H9 (cell line): ENCODE results near the gene FOXB2. TPM values are rescaled to one million over a fixed set of nuclear protein-coding genes. Genes with fewer than 3 reads are reported as not detected.

Experiments
- DNase-seq: peaks from one replicate; pipeline ENCODE4 v3.0.0-alpha.2; 2017
- H2AFZ ChIP-seq: one replicate; pipeline ENCODE4 v1.6.1; 2013; ENCODE audit warnings: mild to moderate bottlenecking, low read length, control low read depth, moderate library complexity
- H2AK5ac ChIP-seq: 2 replicates; pipeline ENCODE4 v1.6.1; 2013; ENCODE audit warnings: low read length, control low read depth, mixed read lengths; ENCODE audit not compliant: insufficient read length
- H2BK120ac ChIP-seq: one replicate; pipeline ENCODE4 v1.6.1; 2013; ENCODE audit warnings: low read depth, mild to moderate bottlenecking, low read length, control low read depth, inconsistent platforms; ENCODE audit not compliant: poor library complexity, severe bottlenecking
- H2BK12ac ChIP-seq: 2 replicates; pipeline ENCODE4 v1.6.1; 2013; ENCODE audit warnings: low read length, control low read depth, mixed read lengths, low read depth; ENCODE audit not compliant: insufficient read length
- H2BK15ac ChIP-seq: 2 replicates; pipeline ENCODE4 v1.6.1; 2013; ENCODE audit warnings: low read depth, low read length, control low read depth
- H2BK20ac ChIP-seq: one replicate; pipeline ENCODE4 v1.6.1; 2013; ENCODE audit warnings: low read depth, mild to moderate bottlenecking, low read length, control low read depth, inconsistent platforms; ENCODE audit not compliant: poor library complexity, severe bottlenecking
- H2BK5ac ChIP-seq: 2 replicates; pipeline ENCODE4 v1.6.1; 2013; ENCODE audit warnings: low read length, control low read depth, mixed read lengths; ENCODE audit not compliant: insufficient read length
- H3K14ac ChIP-seq: 2 replicates; pipeline ENCODE4 v1.6.1; 2013; ENCODE audit warnings: low read length, control low read depth; ENCODE audit not compliant: insufficient read depth
- H3K18ac ChIP-seq: 2 replicates; pipeline ENCODE4 v1.6.1; 2013; ENCODE audit warnings: low read depth, mild to moderate bottlenecking, mixed read lengths, low read length, control low read depth; ENCODE audit not compliant: insufficient read length
- H3K23ac ChIP-seq: 2 replicates; pipeline ENCODE4 v1.6.1; 2013; ENCODE audit warnings: low read length, control low read depth, mixed read lengths, low read depth; ENCODE audit not compliant: insufficient read length
- H3K23me2 ChIP-seq: 2 replicates; pipeline ENCODE4 v1.6.1; 2013; ENCODE audit warnings: low read depth, mild to moderate bottlenecking, mixed read lengths, low read length, control low read depth; ENCODE audit not compliant: insufficient read length, poor library complexity, severe bottlenecking
- H3K27ac ChIP-seq: 2 replicates; pipeline ENCODE4 v1.5.1; 2013; ENCODE audit warnings: low read length, control low read depth, mixed read lengths, low read depth; ENCODE audit not compliant: insufficient read length
- H3K27me3 ChIP-seq: 2 replicates; pipeline ENCODE4 v1.6.1; 2013; ENCODE audit warnings: low read length, control low read depth, inconsistent platforms; ENCODE audit not compliant: insufficient read depth
- H3K4ac ChIP-seq: 2 replicates; pipeline ENCODE4 v1.6.1; 2013; ENCODE audit warnings: low read depth, mild to moderate bottlenecking, control low read depth, inconsistent platforms, low read length, moderate library complexity
- H3K4me1 ChIP-seq: 2 replicates; pipeline ENCODE4 v1.6.1; 2013; ENCODE audit warnings: low read length, control low read depth, inconsistent platforms; ENCODE audit not compliant: insufficient read depth
- H3K4me2 ChIP-seq: 2 replicates; pipeline ENCODE4 v1.6.1; 2013; ENCODE audit warnings: low read length, control low read depth, mixed read lengths; ENCODE audit not compliant: insufficient read length, insufficient read depth
- H3K56ac ChIP-seq: 2 replicates; pipeline ENCODE4 v1.6.1; 2013; ENCODE audit warnings: low read depth, mild to moderate bottlenecking, mixed read lengths, low read length, control low read depth; ENCODE audit not compliant: insufficient read length
- H3K79me1 ChIP-seq: 2 replicates; pipeline ENCODE4 v1.6.1; 2013; ENCODE audit warnings: low read depth, mild to moderate bottlenecking, moderate library complexity, low read length, control low read depth, inconsistent platforms; ENCODE audit not compliant: insufficient read depth, poor library complexity, severe bottlenecking
- H3K79me2 ChIP-seq: 2 replicates; pipeline ENCODE4 v1.6.1; 2013; ENCODE audit warnings: low read length, control low read depth, inconsistent platforms; ENCODE audit not compliant: insufficient read depth
- H3K9ac ChIP-seq: 2 replicates; pipeline ENCODE4 v1.6.1; 2013; ENCODE audit warnings: low read length, control low read depth, mixed read lengths; ENCODE audit not compliant: insufficient read length; ENCODE audit errors: extremely low read depth
- H3K9me3 ChIP-seq: one replicate; pipeline ENCODE4 v1.6.1; 2013; ENCODE audit warnings: low read depth, low read length, inconsistent platforms; ENCODE audit not compliant: control insufficient read depth
- H3T11ph ChIP-seq: one replicate; pipeline ENCODE4 v1.6.1; 2013; ENCODE audit warnings: mild to moderate bottlenecking, low read length, control low read depth, inconsistent platforms
- H4K20me1 ChIP-seq: one replicate; pipeline ENCODE4 v1.6.1; 2013; ENCODE audit not compliant: control insufficient read depth, insufficient read length, insufficient read depth
- H4K5ac ChIP-seq: 2 replicates; pipeline ENCODE4 v1.6.1; 2013; ENCODE audit warnings: low read depth, mild to moderate bottlenecking, mixed read lengths, low read length, control low read depth; ENCODE audit not compliant: insufficient read length
- H4K8ac ChIP-seq: replicated peaks from 2 replicates; pipeline ENCODE4 v1.6.1; 2013; ENCODE audit warnings: low read length, control low read depth, mixed read lengths, low read depth; ENCODE audit not compliant: insufficient read length
- H4K91ac ChIP-seq: 2 replicates; pipeline ENCODE4 v1.6.1; 2013; ENCODE audit warnings: low read depth, mild to moderate bottlenecking, moderate library complexity, mixed read lengths, low read length, control low read depth; ENCODE audit not compliant: insufficient read length
- H3K27ac Mint-ChIP-seq, 3 experiments: 2 replicates in 2 of 3; 3 replicates in 1 of 3; pipeline ENCODE4 v1.8.0; 2020 to 2021; ENCODE audit warnings: mixed read lengths in 3 of 3, mild to moderate bottlenecking in 1 of 3, moderate library complexity in 1 of 3
- H3K27me3 Mint-ChIP-seq: 2 replicates; pipeline ENCODE4 v1.8.0; 2021; ENCODE audit warnings: low read depth, mild to moderate bottlenecking, moderate library complexity, mixed read lengths
- H3K36me3 Mint-ChIP-seq, 3 experiments: 2 replicates in 2 of 3; 3 replicates in 1 of 3; pipeline ENCODE4 v1.8.0; 2020 to 2021; ENCODE audit warnings: low read depth in 3 of 3, mixed read lengths in 3 of 3; ENCODE audit not compliant: insufficient read depth in 1 of 3
- H3K4me1 Mint-ChIP-seq, 2 experiments: 2 replicates each; pipeline ENCODE4 v1.8.0; 2020; ENCODE audit warnings: mixed read lengths in 2 of 2
- H3K4me3 Mint-ChIP-seq, 2 experiments: 2 replicates in 1 of 2; 3 replicates in 1 of 2; pipeline ENCODE4 v1.8.0; 2020 to 2021; ENCODE audit warnings: mild to moderate bottlenecking in 2 of 2, mixed read lengths in 2 of 2, moderate library complexity in 1 of 2
- H3K9me3 Mint-ChIP-seq, 2 experiments: 2 replicates in 1 of 2; 3 replicates in 1 of 2; pipeline ENCODE4 v1.8.0; 2020; ENCODE audit warnings: mild to moderate bottlenecking in 2 of 2, mixed read lengths in 2 of 2, moderate library complexity in 1 of 2
- CTCF ChIP-seq: fragments of 200-600 bp; sonication (generic); conservative IDR thresholded peaks from 3 replicates; pipeline ENCODE4 v1.8.0; 2021; ENCODE audit warnings: antibody characterized with exemption, mild to moderate bottlenecking
- WGBS: extraction: QIAGEN DNeasy Blood & Tissue Kit; methylation state at CpG from one replicate; pipeline ENCODE4 v1.1.7; 2013; ENCODE audit warnings: missing lambda C conversion rate, low lambda C conversion rate, mixed read lengths; ENCODE audit not compliant: insufficient read length; ENCODE audit errors: extremely low coverage; 5-methylcytosine and 5-hydroxymethylcytosine counted together
- total RNA-seq: library from RNA; stranded (reverse); gene quantifications from 2 replicates; pipeline ENCODE4 v1.2.1, GENCODE V29; 2021

FOXB2 gene
- total RNA-seq, 1 experiment from 2014 or later, result 7.8 TPM

GRCh38 chr9:77011973-77012821 is 7.3 kb upstream of the FOXB2 start:
- no peak overlapping the region for H2BK12ac ChIP-seq
- Mint-ChIP-seq H3K27ac (peak overlapping the region in 1 of 3 experiments; percentile 66; a peak in 2 of 7 replicates), H3K4me3 (peak overlapping the region; percentile 60 to 78), H3K36me3 (no peaks in the 10 kb centered on the region; a peak in 1 of 7 replicates), H3K4me1 (peaks cover 50 to 55% of the 10 kb centered on the region in 2 experiments), H3K27me3 (peaks cover 81% of the 10 kb centered on the region), H3K9me3 (no peaks in the 10 kb centered on the region; a peak in 1 of 5 replicates)
- H4K5ac ChIP-seq, result no peak overlapping the region
- no peak overlapping the region for H3K23ac ChIP-seq
- peaks cover 5% of the 10 kb centered on the region; the same call in 1 of the 2 replicates for H3K4me1 ChIP-seq
- H3K79me1 ChIP-seq, result no peaks in the 10 kb centered on the region
- no peak overlapping the region for H2AFZ ChIP-seq
- H2BK5ac ChIP-seq, result no peak overlapping the region
- H3T11ph ChIP-seq, result no peak overlapping the region
- no peak overlapping the region for H2AK5ac ChIP-seq
- peak; percentile 97 for TF ChIP-seq CTCF
- no peak overlapping the region for H2BK20ac ChIP-seq
- H3K79me2 ChIP-seq, result no peaks in the 10 kb centered on the region
- no peak overlapping the region for H3K27ac ChIP-seq
- peaks cover 20% of the 10 kb centered on the region for H3K23me2 ChIP-seq
- no peaks in the 10 kb centered on the region for H3K9me3 ChIP-seq
- peak overlapping the region; percentile 63 for H3K4me2 ChIP-seq
- peaks cover 55% of the 10 kb centered on the region for H3K27me3 ChIP-seq
- H3K14ac ChIP-seq, result no peak overlapping the region
- DNase-seq, result peak; percentile 89
- H2BK120ac ChIP-seq, result no peak overlapping the region
- H4K91ac ChIP-seq, result no peak overlapping the region
- H4K20me1 ChIP-seq, result no peaks in the 10 kb centered on the region
- no peak overlapping the region for H3K56ac ChIP-seq
- no peak overlapping the region for H3K9ac ChIP-seq
- no peak overlapping the region for H3K18ac ChIP-seq
- H3K4ac ChIP-seq, result no peak overlapping the region
- no CpG with 5 or more reads among the region's 42 CpGs for WGBS
- H2BK15ac ChIP-seq, result no peak overlapping the region
- no peak overlapping the region for H4K8ac ChIP-seq
